ENCODE results near the gene FBXO10. TPM values are rescaled to one million over a fixed set of nuclear protein-coding genes. Genes with fewer than 3 reads are reported as not detected.

Gene FBXO10
- total RNA-seq, 1 donor from 2014 or later, result 8.2 TPM

DNA sequence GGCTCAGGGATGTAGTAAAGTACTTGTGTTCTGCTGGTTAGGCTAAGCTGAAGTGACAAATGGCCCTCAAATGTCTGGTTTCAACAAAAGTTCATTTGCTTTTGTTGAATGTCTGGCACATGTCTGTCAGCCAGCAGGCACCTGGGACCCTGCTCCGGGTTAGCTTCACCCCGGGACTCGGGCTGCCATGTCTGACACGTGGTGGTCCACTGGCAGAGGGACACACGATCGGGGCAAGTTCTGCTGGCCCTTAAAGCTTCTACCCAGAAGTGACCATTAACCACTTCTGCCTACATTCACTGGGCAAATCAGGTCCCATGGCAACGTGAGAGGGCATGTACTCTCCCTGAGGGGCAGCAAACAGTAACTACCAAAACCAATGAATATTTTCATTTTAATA lies 66.6 kb downstream of the FBXO10 start:
- TF ChIP-seq, protein P1, sequence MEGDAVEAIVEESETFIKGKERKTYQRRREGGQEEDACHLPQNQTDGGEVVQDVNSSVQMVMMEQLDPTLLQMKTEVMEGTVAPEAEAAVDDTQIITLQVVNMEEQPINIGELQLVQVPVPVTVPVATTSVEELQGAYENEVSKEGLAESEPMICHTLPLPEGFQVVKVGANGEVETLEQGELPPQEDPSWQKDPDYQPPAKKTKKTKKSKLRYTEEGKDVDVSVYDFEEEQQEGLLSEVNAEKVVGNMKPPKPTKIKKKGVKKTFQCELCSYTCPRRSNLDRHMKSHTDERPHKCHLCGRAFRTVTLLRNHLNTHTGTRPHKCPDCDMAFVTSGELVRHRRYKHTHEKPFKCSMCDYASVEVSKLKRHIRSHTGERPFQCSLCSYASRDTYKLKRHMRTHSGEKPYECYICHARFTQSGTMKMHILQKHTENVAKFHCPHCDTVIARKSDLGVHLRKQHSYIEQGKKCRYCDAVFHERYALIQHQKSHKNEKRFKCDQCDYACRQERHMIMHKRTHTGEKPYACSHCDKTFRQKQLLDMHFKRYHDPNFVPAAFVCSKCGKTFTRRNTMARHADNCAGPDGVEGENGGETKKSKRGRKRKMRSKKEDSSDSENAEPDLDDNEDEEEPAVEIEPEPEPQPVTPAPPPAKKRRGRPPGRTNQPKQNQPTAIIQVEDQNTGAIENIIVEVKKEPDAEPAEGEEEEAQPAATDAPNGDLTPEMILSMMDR (IDR thresholded peaks at IDR 0.05), result no peak

DNA sequence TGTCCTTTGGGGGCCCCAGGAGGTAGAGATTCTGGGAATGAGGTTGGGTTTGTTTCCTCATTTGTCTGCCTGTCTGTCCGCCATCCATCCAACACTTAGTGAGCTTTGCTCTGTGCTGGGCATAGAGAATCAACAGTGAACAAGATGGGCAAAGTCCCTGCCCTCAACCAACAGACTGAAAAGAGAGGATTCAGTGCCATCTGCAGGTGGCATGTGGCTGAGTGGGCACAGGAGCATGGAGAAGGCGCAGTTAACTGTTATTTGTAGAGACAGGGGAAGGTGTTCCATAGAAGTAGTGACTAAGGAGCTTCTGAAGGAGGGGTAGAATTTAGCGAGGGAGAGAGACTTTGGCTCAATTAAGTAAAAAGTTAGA lies 67.4 kb downstream of the FBXO10 start:
- intact Hi-C loops (cut with DNase I), result no loop called here
- no peak for DNase-seq (ENCODE audit: low spot score in 2 of 2)
- Histone ChIP-seq H3K9me3 (no peaks in the 10 kb centered on the region), H3K36me3 (peaks cover 4 to 24% of the 10 kb centered on the region in 2 donors), H3K27me3 (no peaks in the 10 kb centered on the region), H3K27ac (no peak overlapping the region), H3K4me1 (no peaks in the 10 kb centered on the region), H3K4me3 (no peak overlapping the region)
- TF ChIP-seq, protein P1 (IDR thresholded peaks at IDR 0.05), result no peak

More for the DNA sequence above, 66.6 kb downstream of the FBXO10 start:
- intact Hi-C loops (cut with DNase I), result no loop called here
- peaks cover 3 to 21% of the 10 kb centered on the region in 2 donors for H3K36me3 ChIP-seq
- H3K27me3 ChIP-seq, result no peaks in the 10 kb centered on the region
- H3K27ac ChIP-seq, result no peak overlapping the region
- H3K9me3 ChIP-seq, result no peaks in the 10 kb centered on the region
- no peak for DNase-seq (ENCODE audit: low spot score in 2 of 2)
- no peaks in the 10 kb centered on the region for H3K4me1 ChIP-seq
- H3K4me3 ChIP-seq, result no peak overlapping the region

DNA sequence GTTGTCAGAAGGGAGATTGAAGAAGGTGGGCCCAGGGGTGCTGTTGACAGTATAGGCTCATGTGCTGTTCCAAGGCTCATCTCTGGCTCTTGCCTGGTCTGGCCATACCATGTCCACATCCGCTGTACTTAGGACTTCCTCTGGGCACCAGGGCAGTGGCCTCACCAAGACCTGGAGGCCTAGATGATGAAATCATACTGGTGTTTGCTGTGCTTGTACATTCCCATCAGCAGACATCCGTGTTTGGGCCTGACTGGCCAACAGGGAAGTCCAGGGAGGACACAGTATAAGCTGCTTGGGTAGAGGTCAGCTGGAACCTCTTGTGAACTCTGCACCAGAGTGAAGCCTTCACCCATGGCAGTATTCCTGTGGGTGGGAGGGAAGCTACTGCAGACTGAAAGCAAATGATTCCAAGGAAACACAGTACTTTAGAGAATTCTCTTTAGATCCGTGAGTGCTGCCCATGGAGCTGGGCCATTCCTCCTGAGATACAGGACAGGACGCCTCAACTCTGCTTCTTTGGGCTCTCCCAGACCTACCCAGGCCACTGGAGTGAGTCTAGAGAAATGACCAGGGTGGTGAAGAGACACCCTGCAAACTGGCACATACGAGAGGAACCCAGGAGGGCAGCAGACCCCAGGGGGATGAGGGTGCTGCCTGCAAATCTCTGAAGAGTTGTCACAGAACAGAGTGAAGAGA lies 67.9 kb downstream of the FBXO10 start:
- H3K4me1 ChIP-seq, result no peaks in the 10 kb centered on the region
- H3K27me3 ChIP-seq, result no peaks in the 10 kb centered on the region
- no peak overlapping the region for H3K4me3 ChIP-seq
- H3K36me3 ChIP-seq, result peaks cover 8 to 30% of the 10 kb centered on the region in 2 donors
- intact Hi-C loops (cut with DNase I), result no loop called here
- DNase-seq (ENCODE audit: low spot score in 2 of 2), result no peak
- no peak overlapping the region for H3K27ac ChIP-seq
- no peaks in the 10 kb centered on the region for H3K9me3 ChIP-seq
- TF ChIP-seq, protein P1 (IDR thresholded peaks at IDR 0.05), result no peak

DNA sequence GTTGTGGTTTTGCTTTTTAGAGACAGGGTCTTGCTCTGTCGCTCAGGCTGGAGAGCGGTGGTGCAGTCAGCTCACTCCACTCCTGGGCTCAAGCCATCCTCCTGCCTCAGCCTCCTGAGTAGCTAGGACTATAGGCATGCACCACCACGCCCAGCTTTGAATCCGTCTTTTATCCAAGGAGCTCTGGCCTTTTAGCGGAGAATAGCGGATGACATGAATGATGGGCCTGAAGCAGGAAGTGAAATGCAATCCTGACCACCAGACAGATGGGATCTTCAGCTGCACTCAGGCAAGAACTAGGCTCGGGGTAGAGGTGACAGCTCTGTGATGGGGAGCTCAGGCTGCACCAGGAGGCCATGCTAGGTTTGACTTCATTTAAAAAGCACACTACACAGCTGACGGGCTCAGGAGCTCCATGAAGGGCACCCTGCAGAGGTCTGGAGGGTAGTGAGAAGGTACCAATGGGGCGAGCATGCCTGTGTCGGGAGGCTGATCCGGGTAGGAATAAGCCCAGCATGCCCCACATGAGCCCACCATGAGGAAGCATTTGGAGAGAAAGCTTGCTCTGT lies 68.5 kb downstream of the FBXO10 start:
- DNase-seq (ENCODE audit: low spot score in 2 of 2), result no peak
- Histone ChIP-seq H3K4me3 (no peak overlapping the region), H3K27ac (no peak overlapping the region), H3K36me3 (peaks cover 15 to 36% of the 10 kb centered on the region in 2 donors), H3K9me3 (no peaks in the 10 kb centered on the region), H3K4me1 (no peaks in the 10 kb centered on the region), H3K27me3 (no peaks in the 10 kb centered on the region)
- intact Hi-C loops (cut with DNase I), result no loop called here
- TF ChIP-seq, protein P1 (IDR thresholded peaks at IDR 0.05), result no peak

DNA sequence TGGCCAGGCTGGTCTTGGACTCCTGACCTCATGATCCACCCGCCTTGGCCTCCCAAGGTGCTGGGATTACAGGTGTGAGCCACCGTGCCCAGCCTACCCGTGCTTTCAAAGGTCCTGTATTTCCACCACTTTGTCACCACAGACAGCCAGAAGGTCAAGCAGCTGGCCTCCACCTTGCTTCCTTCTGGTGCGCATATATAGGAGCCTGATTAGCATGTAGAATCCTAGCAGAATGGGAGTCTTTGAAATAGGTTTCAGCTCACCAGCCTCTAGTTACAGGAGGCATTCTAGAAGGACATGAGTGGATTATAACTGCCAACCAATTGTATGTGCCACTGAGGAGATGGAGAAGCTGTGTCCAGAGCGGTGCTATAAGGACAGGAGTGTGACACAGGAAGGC lies 71.6 kb downstream of the FBXO10 start:
- TF ChIP-seq, protein P1 (IDR thresholded peaks at IDR 0.05), result no peak
- intact Hi-C loops (cut with DNase I), result no loop called here
- no peak for DNase-seq (ENCODE audit: low spot score in 2 of 2)

More for the DNA sequence above, 71.6 kb downstream of the FBXO10 start:
- H3K9me3 ChIP-seq, result no peaks in the 10 kb centered on the region
- no peaks in the 10 kb centered on the region for H3K27me3 ChIP-seq
- H3K36me3 ChIP-seq, result peaks cover 40 to 61% of the 10 kb centered on the region in 2 donors
- H3K4me3 ChIP-seq, result no peak overlapping the region
- no peak overlapping the region for H3K27ac ChIP-seq
- no peaks in the 10 kb centered on the region for H3K4me1 ChIP-seq
